Loucy (cell line): ENCODE measurements around the gene PDCD4.

Experiments used
- H2AFZ ChIP-seq: fragments of 200-600 bp; sonication (generic); 2 replicates; pipeline ENCODE4 v1.6.0; 2016; ENCODE audit warnings: antibody characterized with exemption, mild to moderate bottlenecking, low read length, moderate library complexity
- H3F3A ChIP-seq: fragments of 200-600 bp; 2 replicates; pipeline ENCODE4 v1.6.0; 2016; ENCODE audit warnings: antibody characterized with exemption, low read depth, mild to moderate bottlenecking
- H3K27me3 ChIP-seq: fragments of 200-600 bp; sonication (generic); 2 replicates; pipeline ENCODE4 v1.6.1; 2014; ENCODE audit warnings: low read length, mild to moderate bottlenecking; ENCODE audit not compliant: insufficient read depth, poor library complexity, severe bottlenecking
- H3K36me3 ChIP-seq: fragments of 200-600 bp; sonication (generic); 2 replicates; pipeline ENCODE4 v1.6.1; 2016; ENCODE audit warnings: low read length; ENCODE audit not compliant: insufficient read depth
- H3K4me1 ChIP-seq: fragments of 200-600 bp; sonication (generic); 2 replicates; pipeline ENCODE4 v1.5.1; 2014; ENCODE audit warnings: low read length, mild to moderate bottlenecking; ENCODE audit not compliant: insufficient read depth, poor library complexity, severe bottlenecking
- H3K4me2 ChIP-seq: fragments of 200-600 bp; sonication (generic); 2 replicates; pipeline ENCODE4 v1.6.0; 2014; ENCODE audit warnings: antibody characterized with exemption, low read length, low read depth, mild to moderate bottlenecking; ENCODE audit not compliant: poor library complexity, severe bottlenecking
- H3K4me3 ChIP-seq: fragments of 200-600 bp; sonication (generic); 2 replicates; pipeline ENCODE4 v1.5.1; 2014; ENCODE audit warnings: low read length, mild to moderate bottlenecking, mixed read lengths; ENCODE audit not compliant: poor library complexity, severe bottlenecking
- H3K79me2 ChIP-seq: fragments of 200-600 bp; sonication (generic); 2 replicates; pipeline ENCODE4 v1.6.1; 2014; ENCODE audit warnings: low read length; ENCODE audit not compliant: insufficient read depth
- H3K9ac ChIP-seq: fragments of 200-600 bp; sonication (generic); 2 replicates; pipeline ENCODE4 v1.6.0; 2014; ENCODE audit warnings: mild to moderate bottlenecking, low read depth, low read length, moderate library complexity; ENCODE audit not compliant: poor library complexity, severe bottlenecking
- H3K9me2 ChIP-seq: fragments of 200-600 bp; sonication (generic); replicated peaks from 2 replicates; pipeline ENCODE4 v1.6.1; 2016; ENCODE audit warnings: low read depth, low read length, mixed read lengths
- H3K9me3 ChIP-seq: fragments of 200-600 bp; sonication (generic); 2 replicates; pipeline ENCODE4 v1.6.1; 2014; ENCODE audit warnings: mild to moderate bottlenecking, antibody characterized with exemption, low read length, low read depth; ENCODE audit not compliant: insufficient read depth
- H4K20me1 ChIP-seq: fragments of 200-600 bp; sonication (generic); 2 replicates; pipeline ENCODE4 v1.6.0; 2014; ENCODE audit warnings: antibody characterized with exemption, low read length, mild to moderate bottlenecking; ENCODE audit not compliant: insufficient read depth, poor library complexity, severe bottlenecking
- CTCF ChIP-seq: fragments of 200-600 bp; sonication (generic); conservative IDR thresholded peaks from 2 replicates; pipeline ENCODE4 v1.5.1; 2014; ENCODE audit warnings: mild to moderate bottlenecking, antibody characterized with exemption, low read length
- EZH2phosphoT487 ChIP-seq: fragments of 200-600 bp; IDR thresholded peaks from 2 replicates; pipeline ENCODE4 v1.6.1; 2018; ENCODE audit warnings: antibody characterized with exemption, mild to moderate bottlenecking, moderate library complexity, borderline replicate concordance

The PDCD4 gene

GRCh38 chr10:110850099-110850498, 21.6 kb upstream of the PDCD4 start:
- no peak overlapping the region for H3K9ac ChIP-seq
- no peaks in the 10 kb centered on the region for H3K9me3 ChIP-seq
- H3K27me3 ChIP-seq: no peaks in the 10 kb centered on the region
- H3F3A ChIP-seq: 0 out of 2 replicates have a peak, but pooled peaks cover 5% of the 10 kb centered on the region
- no peak overlapping the region for H3K4me3 ChIP-seq
- H3K36me3 ChIP-seq: no peaks in the 10 kb centered on the region
- no peaks in the 10 kb centered on the region for H4K20me1 ChIP-seq
- H2AFZ ChIP-seq: no peak overlapping the region
- TF ChIP-seq EZH2phosphoT487: no peak
- no peak for TF ChIP-seq CTCF
- no peaks in the 10 kb centered on the region for H3K9me2 ChIP-seq
- peaks cover 81% of the 10 kb centered on the region for H3K4me1 ChIP-seq
- H3K79me2 ChIP-seq: no peaks in the 10 kb centered on the region
- peak overlapping the region; percentile 57 for H3K4me2 ChIP-seq

GRCh38 chr10:110851020-110851612, 20.6 kb upstream of the PDCD4 start:
- Histone ChIP-seq H3K4me3 (peak overlapping the region; percentile 39), H3K36me3 (no peaks in the 10 kb centered on the region), H3K9me2 (no peaks in the 10 kb centered on the region), H3K4me1 (peaks cover 75% of the 10 kb centered on the region), H2AFZ (0 out of 2 replicates have a peak overlapping the region, but pooled peaks have one; percentile 13), H3K79me2 (no peaks in the 10 kb centered on the region), H3K9ac (peak overlapping the region; percentile 54), H3K9me3 (no peaks in the 10 kb centered on the region), H3K4me2 (peak overlapping the region; percentile 57), H4K20me1 (no peaks in the 10 kb centered on the region), H3F3A (0 out of 2 replicates have a peak, but pooled peaks cover 5% of the 10 kb centered on the region), H3K27me3 (no peaks in the 10 kb centered on the region)
- TF ChIP-seq CTCF (no peak), EZH2phosphoT487 (no peak)

GRCh38 chr10:110852255-110852896, 19.4 kb upstream of the PDCD4 start:
- Histone ChIP-seq H3K4me1 (peaks cover 66% of the 10 kb centered on the region), H3K9me3 (no peaks in the 10 kb centered on the region), H3F3A (peaks cover 7% of the 10 kb centered on the region; the same call in 1 of the 2 replicates), H3K4me3 (no peak overlapping the region), H3K9me2 (no peaks in the 10 kb centered on the region), H4K20me1 (no peaks in the 10 kb centered on the region), H3K4me2 (no peak overlapping the region), H3K9ac (peak overlapping the region; percentile 25), H3K36me3 (no peaks in the 10 kb centered on the region), H3K79me2 (no peaks in the 10 kb centered on the region), H3K27me3 (no peaks in the 10 kb centered on the region), H2AFZ (no peak overlapping the region)
- TF ChIP-seq CTCF (no peak), EZH2phosphoT487 (no peak)
